H9 (cell line): ENCODE data around the gene ADAMTS17. TPM values are rescaled to one million over a fixed set of nuclear protein-coding genes. Genes with fewer than 3 reads are reported as not detected.
A peak's percentile ranks its signal among the peaks of the same experiment; 100 is the strongest.

ENCODE experiments used
- DNase-seq: peaks from one replicate; pipeline ENCODE4 v3.0.0-alpha.2; 2017
- H2AFZ ChIP-seq: one replicate; pipeline ENCODE4 v1.6.1; 2013; ENCODE audit warnings: mild to moderate bottlenecking, low read length, control low read depth, moderate library complexity
- H2AK5ac ChIP-seq: 2 replicates; pipeline ENCODE4 v1.6.1; 2013; ENCODE audit warnings: low read length, control low read depth, mixed read lengths; ENCODE audit not compliant: insufficient read length
- H2BK120ac ChIP-seq: one replicate; pipeline ENCODE4 v1.6.1; 2013; ENCODE audit warnings: low read depth, mild to moderate bottlenecking, low read length, control low read depth, inconsistent platforms; ENCODE audit not compliant: poor library complexity, severe bottlenecking
- H2BK12ac ChIP-seq: 2 replicates; pipeline ENCODE4 v1.6.1; 2013; ENCODE audit warnings: low read length, control low read depth, mixed read lengths, low read depth; ENCODE audit not compliant: insufficient read length
- H2BK15ac ChIP-seq: 2 replicates; pipeline ENCODE4 v1.6.1; 2013; ENCODE audit warnings: low read depth, low read length, control low read depth
- H2BK20ac ChIP-seq: one replicate; pipeline ENCODE4 v1.6.1; 2013; ENCODE audit warnings: low read depth, mild to moderate bottlenecking, low read length, control low read depth, inconsistent platforms; ENCODE audit not compliant: poor library complexity, severe bottlenecking
- H2BK5ac ChIP-seq: 2 replicates; pipeline ENCODE4 v1.6.1; 2013; ENCODE audit warnings: low read length, control low read depth, mixed read lengths; ENCODE audit not compliant: insufficient read length
- H3K14ac ChIP-seq: 2 replicates; pipeline ENCODE4 v1.6.1; 2013; ENCODE audit warnings: low read length, control low read depth; ENCODE audit not compliant: insufficient read depth
- H3K18ac ChIP-seq: 2 replicates; pipeline ENCODE4 v1.6.1; 2013; ENCODE audit warnings: low read depth, mild to moderate bottlenecking, mixed read lengths, low read length, control low read depth; ENCODE audit not compliant: insufficient read length
- H3K23ac ChIP-seq: 2 replicates; pipeline ENCODE4 v1.6.1; 2013; ENCODE audit warnings: low read length, control low read depth, mixed read lengths, low read depth; ENCODE audit not compliant: insufficient read length
- H3K23me2 ChIP-seq: 2 replicates; pipeline ENCODE4 v1.6.1; 2013; ENCODE audit warnings: low read depth, mild to moderate bottlenecking, mixed read lengths, low read length, control low read depth; ENCODE audit not compliant: insufficient read length, poor library complexity, severe bottlenecking
- H3K27ac ChIP-seq: 2 replicates; pipeline ENCODE4 v1.5.1; 2013; ENCODE audit warnings: low read length, control low read depth, mixed read lengths, low read depth; ENCODE audit not compliant: insufficient read length
- H3K27me3 ChIP-seq: 2 replicates; pipeline ENCODE4 v1.6.1; 2013; ENCODE audit warnings: low read length, control low read depth, inconsistent platforms; ENCODE audit not compliant: insufficient read depth
- H3K4ac ChIP-seq: 2 replicates; pipeline ENCODE4 v1.6.1; 2013; ENCODE audit warnings: low read depth, mild to moderate bottlenecking, control low read depth, inconsistent platforms, low read length, moderate library complexity
- H3K4me1 ChIP-seq: 2 replicates; pipeline ENCODE4 v1.6.1; 2013; ENCODE audit warnings: low read length, control low read depth, inconsistent platforms; ENCODE audit not compliant: insufficient read depth
- H3K4me2 ChIP-seq: 2 replicates; pipeline ENCODE4 v1.6.1; 2013; ENCODE audit warnings: low read length, control low read depth, mixed read lengths; ENCODE audit not compliant: insufficient read length, insufficient read depth
- H3K56ac ChIP-seq: 2 replicates; pipeline ENCODE4 v1.6.1; 2013; ENCODE audit warnings: low read depth, mild to moderate bottlenecking, mixed read lengths, low read length, control low read depth; ENCODE audit not compliant: insufficient read length
- H3K79me1 ChIP-seq: 2 replicates; pipeline ENCODE4 v1.6.1; 2013; ENCODE audit warnings: low read depth, mild to moderate bottlenecking, moderate library complexity, low read length, control low read depth, inconsistent platforms; ENCODE audit not compliant: insufficient read depth, poor library complexity, severe bottlenecking
- H3K79me2 ChIP-seq: 2 replicates; pipeline ENCODE4 v1.6.1; 2013; ENCODE audit warnings: low read length, control low read depth, inconsistent platforms; ENCODE audit not compliant: insufficient read depth
- H3K9ac ChIP-seq: 2 replicates; pipeline ENCODE4 v1.6.1; 2013; ENCODE audit warnings: low read length, control low read depth, mixed read lengths; ENCODE audit not compliant: insufficient read length; ENCODE audit errors: extremely low read depth
- H3K9me3 ChIP-seq: one replicate; pipeline ENCODE4 v1.6.1; 2013; ENCODE audit warnings: low read depth, low read length, inconsistent platforms; ENCODE audit not compliant: control insufficient read depth
- H3T11ph ChIP-seq: one replicate; pipeline ENCODE4 v1.6.1; 2013; ENCODE audit warnings: mild to moderate bottlenecking, low read length, control low read depth, inconsistent platforms
- H4K20me1 ChIP-seq: one replicate; pipeline ENCODE4 v1.6.1; 2013; ENCODE audit not compliant: control insufficient read depth, insufficient read length, insufficient read depth
- H4K5ac ChIP-seq: 2 replicates; pipeline ENCODE4 v1.6.1; 2013; ENCODE audit warnings: low read depth, mild to moderate bottlenecking, mixed read lengths, low read length, control low read depth; ENCODE audit not compliant: insufficient read length
- H4K8ac ChIP-seq: replicated peaks from 2 replicates; pipeline ENCODE4 v1.6.1; 2013; ENCODE audit warnings: low read length, control low read depth, mixed read lengths, low read depth; ENCODE audit not compliant: insufficient read length
- H4K91ac ChIP-seq: 2 replicates; pipeline ENCODE4 v1.6.1; 2013; ENCODE audit warnings: low read depth, mild to moderate bottlenecking, moderate library complexity, mixed read lengths, low read length, control low read depth; ENCODE audit not compliant: insufficient read length
- H3K27ac Mint-ChIP-seq, 3 experiments: 2 replicates in 2 of 3; 3 replicates in 1 of 3; pipeline ENCODE4 v1.8.0; 2020 to 2021; ENCODE audit warnings: mixed read lengths in 3 of 3, mild to moderate bottlenecking in 1 of 3, moderate library complexity in 1 of 3
- H3K27me3 Mint-ChIP-seq: 2 replicates; pipeline ENCODE4 v1.8.0; 2021; ENCODE audit warnings: low read depth, mild to moderate bottlenecking, moderate library complexity, mixed read lengths
- H3K36me3 Mint-ChIP-seq, 3 experiments: 2 replicates in 2 of 3; 3 replicates in 1 of 3; pipeline ENCODE4 v1.8.0; 2020 to 2021; ENCODE audit warnings: low read depth in 3 of 3, mixed read lengths in 3 of 3; ENCODE audit not compliant: insufficient read depth in 1 of 3
- H3K4me1 Mint-ChIP-seq, 2 experiments: 2 replicates each; pipeline ENCODE4 v1.8.0; 2020; ENCODE audit warnings: mixed read lengths in 2 of 2
- H3K4me3 Mint-ChIP-seq, 2 experiments: 2 replicates in 1 of 2; 3 replicates in 1 of 2; pipeline ENCODE4 v1.8.0; 2020 to 2021; ENCODE audit warnings: mild to moderate bottlenecking in 2 of 2, mixed read lengths in 2 of 2, moderate library complexity in 1 of 2
- H3K9me3 Mint-ChIP-seq, 2 experiments: 2 replicates in 1 of 2; 3 replicates in 1 of 2; pipeline ENCODE4 v1.8.0; 2020; ENCODE audit warnings: mild to moderate bottlenecking in 2 of 2, mixed read lengths in 2 of 2, moderate library complexity in 1 of 2
- CTCF ChIP-seq: fragments of 200-600 bp; sonication (generic); conservative IDR thresholded peaks from 3 replicates; pipeline ENCODE4 v1.8.0; 2021; ENCODE audit warnings: antibody characterized with exemption, mild to moderate bottlenecking
- WGBS: extraction: QIAGEN DNeasy Blood & Tissue Kit; methylation state at CpG from one replicate; pipeline ENCODE4 v1.1.7; 2013; ENCODE audit warnings: missing lambda C conversion rate, low lambda C conversion rate, mixed read lengths; ENCODE audit not compliant: insufficient read length; ENCODE audit errors: extremely low coverage; 5-methylcytosine and 5-hydroxymethylcytosine counted together
- total RNA-seq: library from RNA; stranded (reverse); gene quantifications from 2 replicates; pipeline ENCODE4 v1.2.1, GENCODE V29; 2021

ADAMTS17 gene
- total RNA-seq, 1 experiment from 2014 or later = 2.9 TPM

GRCh38 chr15:99983171-99983885 is 358.4 kb downstream of the ADAMTS17 start:
- H3K14ac ChIP-seq = peak overlapping the region; percentile 15; the same call in 1 of the 2 replicates
- H3K79me1 ChIP-seq = no peaks in the 10 kb centered on the region
- no peak overlapping the region for H2BK20ac ChIP-seq
- H3K9me3 Mint-ChIP-seq = peaks cover 4 to 8% of the 10 kb centered on the region in 2 experiments
- no peaks in the 10 kb centered on the region for H3K23me2 ChIP-seq
- TF ChIP-seq CTCF = no peak
- H3K27me3 Mint-ChIP-seq = peaks cover 18% of the 10 kb centered on the region
- no peak overlapping the region for H3K23ac ChIP-seq
- H4K91ac ChIP-seq = no peak overlapping the region
- H3K9me3 ChIP-seq = no peaks in the 10 kb centered on the region
- H3K4me1 ChIP-seq = peaks cover 5% of the 10 kb centered on the region; the same call in 1 of the 2 replicates
- no peak overlapping the region for H3K9ac ChIP-seq
- H3K27ac Mint-ChIP-seq = peak overlapping the region; percentile 23 to 99 (median 93); a peak in 6 of 7 replicates
- H4K5ac ChIP-seq = no peak overlapping the region
- H3K27ac ChIP-seq = peak overlapping the region; percentile 33
- H3K18ac ChIP-seq = no peak overlapping the region
- peak; percentile 62 for DNase-seq
- H2BK12ac ChIP-seq = no peak overlapping the region
- no peak overlapping the region for H4K8ac ChIP-seq
- no peaks in the 10 kb centered on the region for H3K27me3 ChIP-seq
- H3K4me3 Mint-ChIP-seq = peak overlapping the region; percentile 31 to 54
- peaks cover 4 to 5% (median 4%) of the 10 kb centered on the region in 3 experiments; a peak in 6 of 7 replicates for H3K36me3 Mint-ChIP-seq
- no peak overlapping the region for H2BK15ac ChIP-seq
- peak overlapping the region; percentile 45 for H3K4me2 ChIP-seq
- no peak overlapping the region for H2BK5ac ChIP-seq
- WGBS = no CpG with 5 or more reads among the region's 15 CpGs
- H3K4me1 Mint-ChIP-seq = peaks cover 40 to 47% of the 10 kb centered on the region in 2 experiments
- H3T11ph ChIP-seq = no peak overlapping the region
- no peak overlapping the region for H2AFZ ChIP-seq
- no peaks in the 10 kb centered on the region for H3K79me2 ChIP-seq
- no peak overlapping the region for H3K56ac ChIP-seq
- no peak overlapping the region for H2AK5ac ChIP-seq
- no peak overlapping the region for H2BK120ac ChIP-seq
- no peaks in the 10 kb centered on the region for H4K20me1 ChIP-seq
- H3K4ac ChIP-seq = no peak overlapping the region
